RWPE2 (cell line): ENCODE data around the gene CNTN1.

Experiments used
- ATAC-seq: fragments of 200-7000 bp; cut with Tn5 transposase; 3 replicates; pipeline ENCODE4 v1.9.1; 2021; ENCODE audit warnings: low read depth
- DNase-seq: peaks from one replicate; pipeline ENCODE4 v3.0.0-alpha.2; 2020; ENCODE audit warnings: low spot score
- H3K27ac ChIP-seq: fragments of 450-650 bp; 2 replicates; pipeline ENCODE4 v1.5.1; 2017; ENCODE audit warnings: mild to moderate bottlenecking; ENCODE audit not compliant: poor library complexity, severe bottlenecking
- H3K27me3 ChIP-seq: fragments of 250-450 bp; sonication (Bioruptor Pico); 2 replicates; pipeline ENCODE4 v1.5.1; 2021; ENCODE audit warnings: mild to moderate bottlenecking, moderate library complexity; ENCODE audit not compliant: insufficient read depth, poor library complexity, severe bottlenecking
- H3K36me3 ChIP-seq: fragments of 250-450 bp; sonication (Bioruptor Pico); 2 replicates; pipeline ENCODE4 v1.5.1; 2020; ENCODE audit warnings: low read depth, mild to moderate bottlenecking, moderate library complexity
- H3K4me1 ChIP-seq: fragments of 250-450 bp; sonication (Bioruptor Pico); 2 replicates; pipeline ENCODE4 v1.5.1; 2021; ENCODE audit warnings: mild to moderate bottlenecking, moderate library complexity; ENCODE audit not compliant: insufficient read depth, poor library complexity, severe bottlenecking
- H3K4me3 ChIP-seq: fragments of 250-450 bp; sonication (Bioruptor Pico); 2 replicates; pipeline ENCODE4 v1.5.1; 2021; ENCODE audit warnings: mild to moderate bottlenecking, moderate library complexity; ENCODE audit not compliant: severe bottlenecking
- H3K9me3 ChIP-seq: fragments of 250-450 bp; sonication (Bioruptor Pico); 2 replicates; pipeline ENCODE4 v1.5.1; 2021; ENCODE audit warnings: mild to moderate bottlenecking, moderate library complexity; ENCODE audit not compliant: severe bottlenecking
- TF ChIP-seq, protein P1 (sequence below): fragments of 450-650 bp; IDR thresholded peaks from one replicate; pipeline ENCODE4 v1.5.1; 2017; ENCODE audit warnings: mild to moderate bottlenecking, moderate library complexity; ENCODE audit not compliant: poor library complexity, severe bottlenecking

CNTN1 gene

DNA sequence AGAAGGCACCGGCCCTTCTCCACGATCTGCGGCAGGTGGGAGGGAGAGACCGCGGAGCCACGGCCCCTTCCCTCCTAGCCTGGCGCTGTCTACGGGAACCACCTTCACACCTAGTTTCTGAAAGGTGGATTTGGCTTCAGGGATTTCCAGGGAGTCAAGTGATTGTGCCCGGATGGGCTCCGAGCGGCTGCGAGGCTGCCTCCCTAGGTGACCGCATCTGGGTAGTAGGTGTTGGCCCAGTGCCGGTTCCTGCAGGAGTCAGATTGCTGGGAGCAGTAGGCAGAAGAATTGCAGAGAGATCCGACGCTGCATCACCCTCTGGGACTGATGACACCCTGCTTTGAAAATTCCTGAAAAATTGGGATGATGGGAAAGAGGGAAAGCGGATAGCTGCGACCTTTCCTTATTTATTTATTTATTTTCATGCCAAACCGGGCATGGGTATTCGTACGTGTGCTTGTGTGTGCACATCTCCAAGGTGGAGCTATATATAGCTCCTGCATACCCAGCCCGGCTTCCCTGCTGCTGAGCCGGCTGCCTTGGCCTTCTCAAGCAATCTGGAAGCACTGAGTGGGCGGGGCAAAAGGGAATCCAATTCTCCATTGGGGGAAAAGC, 1.1 kb downstream of the CNTN1 start:
- no peaks in the 10 kb centered on the region for H3K9me3 ChIP-seq
- H3K4me1 ChIP-seq, result peaks cover 13% of the 10 kb centered on the region
- no peaks in the 10 kb centered on the region for H3K36me3 ChIP-seq
- TF ChIP-seq, protein P1, sequence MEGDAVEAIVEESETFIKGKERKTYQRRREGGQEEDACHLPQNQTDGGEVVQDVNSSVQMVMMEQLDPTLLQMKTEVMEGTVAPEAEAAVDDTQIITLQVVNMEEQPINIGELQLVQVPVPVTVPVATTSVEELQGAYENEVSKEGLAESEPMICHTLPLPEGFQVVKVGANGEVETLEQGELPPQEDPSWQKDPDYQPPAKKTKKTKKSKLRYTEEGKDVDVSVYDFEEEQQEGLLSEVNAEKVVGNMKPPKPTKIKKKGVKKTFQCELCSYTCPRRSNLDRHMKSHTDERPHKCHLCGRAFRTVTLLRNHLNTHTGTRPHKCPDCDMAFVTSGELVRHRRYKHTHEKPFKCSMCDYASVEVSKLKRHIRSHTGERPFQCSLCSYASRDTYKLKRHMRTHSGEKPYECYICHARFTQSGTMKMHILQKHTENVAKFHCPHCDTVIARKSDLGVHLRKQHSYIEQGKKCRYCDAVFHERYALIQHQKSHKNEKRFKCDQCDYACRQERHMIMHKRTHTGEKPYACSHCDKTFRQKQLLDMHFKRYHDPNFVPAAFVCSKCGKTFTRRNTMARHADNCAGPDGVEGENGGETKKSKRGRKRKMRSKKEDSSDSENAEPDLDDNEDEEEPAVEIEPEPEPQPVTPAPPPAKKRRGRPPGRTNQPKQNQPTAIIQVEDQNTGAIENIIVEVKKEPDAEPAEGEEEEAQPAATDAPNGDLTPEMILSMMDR, result no peak
- DNase-seq, result peak; percentile 55
- ATAC-seq, result peak; percentile 24; the same call in 2 of the 3 replicates
- peak overlapping the region; percentile 31 for H3K4me3 ChIP-seq
- no peak overlapping the region for H3K27ac ChIP-seq
- H3K27me3 ChIP-seq, result peaks cover 24% of the 10 kb centered on the region

DNA sequence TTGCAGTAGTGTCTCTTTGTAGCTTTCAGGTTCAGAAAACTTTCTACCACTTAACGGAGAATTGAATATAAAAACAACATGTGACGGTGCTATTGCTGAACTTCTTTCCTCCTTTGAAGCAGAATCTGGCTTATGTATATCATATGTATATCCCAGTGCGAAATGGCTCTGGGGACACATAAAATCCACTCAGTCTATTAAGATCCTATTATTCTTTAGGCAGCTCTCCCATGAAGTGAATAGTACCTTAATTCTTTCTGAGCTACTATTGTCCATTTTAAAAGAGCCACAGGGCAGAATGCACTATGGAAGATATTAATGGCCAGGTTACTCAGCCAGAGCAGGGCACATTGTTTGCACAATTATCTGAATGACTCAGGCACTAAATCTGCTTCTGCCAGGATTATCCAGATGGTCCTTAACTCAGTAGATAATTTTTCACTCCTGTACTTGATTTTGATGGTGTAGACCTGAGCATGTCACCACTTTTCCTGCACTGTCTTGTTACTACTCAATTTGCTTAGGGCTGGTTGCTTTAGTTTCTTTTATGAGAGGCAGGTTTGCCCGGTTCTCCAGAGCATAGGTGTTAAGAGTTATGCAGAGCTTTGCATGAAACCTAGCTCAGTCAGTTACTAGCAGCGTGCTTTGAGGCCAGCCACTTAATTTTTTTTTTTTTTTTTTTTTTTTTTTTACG, 5.5 kb downstream of the CNTN1 start:
- H3K4me3 ChIP-seq, result no peak overlapping the region
- no peaks in the 10 kb centered on the region for H3K9me3 ChIP-seq
- H3K27me3 ChIP-seq, result peaks cover 15% of the 10 kb centered on the region
- TF ChIP-seq, protein P1, result no peak
- H3K4me1 ChIP-seq, result peaks cover 8% of the 10 kb centered on the region
- no peak for DNase-seq
- ATAC-seq, result peak; percentile 91
- H3K36me3 ChIP-seq, result no peaks in the 10 kb centered on the region
- peak overlapping the region; percentile 57 for H3K27ac ChIP-seq

DNA sequence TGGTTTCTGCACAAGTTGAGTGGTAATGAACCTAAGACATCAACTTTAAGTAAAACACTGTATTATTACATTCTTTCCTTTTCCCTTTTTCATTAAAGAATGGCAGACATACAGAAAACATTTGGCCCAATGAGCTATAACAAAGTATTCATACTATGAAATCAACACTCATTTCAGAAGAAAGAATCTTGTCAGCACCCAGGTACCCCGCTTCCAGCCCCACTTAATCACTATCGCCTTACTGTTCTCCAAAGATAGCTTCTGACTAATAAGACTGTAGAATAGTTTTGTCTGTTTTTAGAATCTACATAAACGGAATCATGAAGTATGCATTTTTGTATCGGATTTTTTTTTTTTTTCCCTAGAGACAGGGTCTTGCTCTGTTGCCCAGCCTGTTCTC, 9.5 kb downstream of the CNTN1 start:
- Histone ChIP-seq H3K27me3 (no peaks in the 10 kb centered on the region), H3K36me3 (no peaks in the 10 kb centered on the region), H3K27ac (no peak overlapping the region), H3K9me3 (no peaks in the 10 kb centered on the region), H3K4me3 (no peak overlapping the region), H3K4me1 (peaks cover 8% of the 10 kb centered on the region)
- TF ChIP-seq, protein P1, result no peak
- ATAC-seq, result no peak
- DNase-seq, result no peak

DNA sequence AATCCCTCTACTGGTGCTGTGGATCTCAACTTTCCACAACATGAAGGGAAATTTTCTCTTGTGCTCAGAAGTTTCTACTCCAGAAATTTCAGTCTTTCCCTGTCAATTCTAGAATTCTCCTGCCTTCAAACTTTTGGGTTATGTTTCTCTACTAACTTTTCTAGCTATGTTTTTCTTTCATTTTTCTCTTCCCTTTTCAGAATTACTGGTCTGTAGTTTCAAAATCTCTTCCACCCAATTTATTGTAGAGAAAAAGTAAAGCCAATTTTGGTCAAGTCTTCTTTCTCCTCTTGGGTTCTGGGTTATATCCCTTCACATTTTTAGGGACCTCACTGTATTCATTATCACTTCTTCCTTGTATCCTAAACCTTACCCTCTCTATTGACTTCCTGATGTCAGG, 18.9 kb downstream of the CNTN1 start:
- no peaks in the 10 kb centered on the region for H3K27me3 ChIP-seq
- no peaks in the 10 kb centered on the region for H3K36me3 ChIP-seq
- no peaks in the 10 kb centered on the region for H3K4me1 ChIP-seq
- ATAC-seq (no peak), DNase-seq (no peak)
- no peak overlapping the region for H3K27ac ChIP-seq
- H3K9me3 ChIP-seq, result no peaks in the 10 kb centered on the region
- H3K4me3 ChIP-seq, result no peak overlapping the region
- TF ChIP-seq, protein P1, result no peak

DNA sequence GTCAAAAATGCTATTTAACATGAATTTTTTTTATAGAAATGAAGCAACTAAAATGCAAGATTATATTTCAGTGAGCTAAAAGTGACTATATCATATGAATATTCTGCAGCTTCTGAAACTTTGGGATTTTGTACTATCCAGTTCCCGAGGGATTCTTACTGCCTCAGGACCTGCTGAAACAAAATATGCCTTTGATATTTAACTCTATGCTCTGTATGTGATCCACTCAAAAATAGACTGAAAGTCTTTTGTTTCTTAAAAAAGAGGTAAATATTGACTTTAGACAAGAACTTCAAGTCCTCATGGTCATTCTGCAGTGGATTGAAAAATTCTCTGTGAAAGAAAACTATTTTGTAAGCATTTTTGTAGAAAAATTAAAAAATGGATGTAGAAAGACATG, 22.4 kb downstream of the CNTN1 start:
- Histone ChIP-seq H3K4me3 (no peak overlapping the region), H3K9me3 (no peaks in the 10 kb centered on the region), H3K27me3 (no peaks in the 10 kb centered on the region), H3K36me3 (no peaks in the 10 kb centered on the region), H3K27ac (no peak overlapping the region), H3K4me1 (no peaks in the 10 kb centered on the region)
- ATAC-seq (no peak), DNase-seq (no peak)
- TF ChIP-seq, protein P1, result no peak
